ENCODE data around the gene TGFBR3L.

DNA sequence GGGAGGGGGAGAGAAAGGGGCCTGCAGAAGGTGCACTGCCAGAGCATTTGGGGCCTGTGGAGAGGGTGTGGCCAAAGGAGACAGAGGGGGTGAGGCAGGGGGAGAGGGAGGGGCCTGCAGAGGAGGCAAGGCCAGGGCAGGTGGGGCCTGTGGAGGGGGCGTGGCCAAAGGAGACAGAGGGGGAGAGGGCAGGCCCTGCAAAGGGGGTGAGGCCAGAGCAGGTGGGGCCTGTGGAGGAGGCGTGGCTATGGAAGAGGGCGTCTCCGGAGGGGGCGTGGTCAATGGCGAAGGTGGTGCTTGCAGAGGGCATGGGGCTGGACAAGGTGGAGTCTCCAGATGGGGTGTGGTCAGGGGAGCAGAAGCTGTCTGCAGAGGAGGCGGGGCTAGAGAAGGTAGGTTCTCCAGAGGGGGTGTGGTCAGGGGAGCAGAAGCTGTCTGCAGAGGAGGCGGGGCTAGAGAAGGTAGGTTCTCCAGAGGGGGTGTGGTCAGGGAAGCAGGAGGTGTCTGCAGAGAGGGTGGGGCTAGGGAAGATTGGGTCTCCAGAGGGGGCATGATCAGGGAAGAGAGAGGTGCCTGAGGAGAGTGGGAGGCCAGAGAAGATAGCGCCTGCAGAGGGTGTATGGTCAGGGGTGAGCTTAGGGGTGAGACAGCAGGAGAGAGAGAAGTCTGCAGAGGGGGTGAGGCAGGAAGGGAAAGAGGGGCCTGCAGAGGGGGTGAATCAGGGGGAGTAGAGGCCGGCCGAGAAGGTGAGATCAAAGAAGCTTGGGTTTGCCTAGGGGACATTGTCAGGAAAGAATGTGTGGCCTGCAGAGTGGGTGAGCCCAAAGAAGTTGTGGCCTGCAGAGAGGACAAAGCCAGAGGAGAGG lies 43.8 kb upstream of the TGFBR3L start:
- TF ChIP-seq, protein P1, sequence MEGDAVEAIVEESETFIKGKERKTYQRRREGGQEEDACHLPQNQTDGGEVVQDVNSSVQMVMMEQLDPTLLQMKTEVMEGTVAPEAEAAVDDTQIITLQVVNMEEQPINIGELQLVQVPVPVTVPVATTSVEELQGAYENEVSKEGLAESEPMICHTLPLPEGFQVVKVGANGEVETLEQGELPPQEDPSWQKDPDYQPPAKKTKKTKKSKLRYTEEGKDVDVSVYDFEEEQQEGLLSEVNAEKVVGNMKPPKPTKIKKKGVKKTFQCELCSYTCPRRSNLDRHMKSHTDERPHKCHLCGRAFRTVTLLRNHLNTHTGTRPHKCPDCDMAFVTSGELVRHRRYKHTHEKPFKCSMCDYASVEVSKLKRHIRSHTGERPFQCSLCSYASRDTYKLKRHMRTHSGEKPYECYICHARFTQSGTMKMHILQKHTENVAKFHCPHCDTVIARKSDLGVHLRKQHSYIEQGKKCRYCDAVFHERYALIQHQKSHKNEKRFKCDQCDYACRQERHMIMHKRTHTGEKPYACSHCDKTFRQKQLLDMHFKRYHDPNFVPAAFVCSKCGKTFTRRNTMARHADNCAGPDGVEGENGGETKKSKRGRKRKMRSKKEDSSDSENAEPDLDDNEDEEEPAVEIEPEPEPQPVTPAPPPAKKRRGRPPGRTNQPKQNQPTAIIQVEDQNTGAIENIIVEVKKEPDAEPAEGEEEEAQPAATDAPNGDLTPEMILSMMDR (conservative IDR thresholded peaks at IDR 0.05), result no peak
- no peak for TF ChIP-seq ZFX (IDR thresholded peaks at IDR 0.05)

Data from C4-2B (cell line).